Esophagus (tissue), 2 donors: ENCODE results near the gene EIF4E3. TPM values are rescaled to one million over a fixed set of nuclear protein-coding genes. Genes with fewer than 3 reads are reported as not detected.

Experiments used
- H3K27ac ChIP-seq, 2 donors: one replicate each; pipeline ENCODE4 v1.5.1; 2013; ENCODE audit warnings: low read depth in 2 of 2, mild to moderate bottlenecking in 2 of 2, inconsistent platforms in 1 of 2, low read length in 1 of 2, moderate library complexity in 1 of 2
- H3K27me3 ChIP-seq, 2 donors: one replicate each; pipeline ENCODE4 v1.6.1; 2013; ENCODE audit warnings: low read length in 2 of 2, control low read depth in 1 of 2, mild to moderate bottlenecking in 1 of 2; ENCODE audit not compliant: insufficient read depth in 2 of 2, control insufficient read depth in 1 of 2
- H3K36me3 ChIP-seq, 2 donors: one replicate each; pipeline ENCODE4 v1.6.1; 2013; ENCODE audit warnings: low read length in 1 of 2; ENCODE audit not compliant: control insufficient read depth in 2 of 2, insufficient read depth in 2 of 2
- H3K4me1 ChIP-seq, 2 donors: one replicate each; pipeline ENCODE4 v1.6.1; 2013; ENCODE audit warnings: low read length in 1 of 2; ENCODE audit not compliant: control insufficient read depth in 2 of 2, insufficient read depth in 2 of 2
- H3K4me3 ChIP-seq, 2 donors: one replicate each; pipeline ENCODE4 v1.5.1; 2013; ENCODE audit warnings: low read length in 2 of 2, mild to moderate bottlenecking in 2 of 2, low read depth in 1 of 2, moderate library complexity in 1 of 2
- H3K9me3 ChIP-seq, 2 donors: one replicate each; pipeline ENCODE4 v1.6.1; 2013; ENCODE audit warnings: mild to moderate bottlenecking in 2 of 2, low read depth in 1 of 2, low read length in 1 of 2, moderate library complexity in 1 of 2; ENCODE audit not compliant: control insufficient read depth in 2 of 2, insufficient read depth in 1 of 2
- WGBS, 2 donors: extraction: QIAGEN DNeasy Blood & Tissue Kit; methylation state at CpG; one replicate each; pipeline ENCODE4 v1.1.7; 2013; 5-methylcytosine and 5-hydroxymethylcytosine counted together
- polyA plus RNA-seq, 2 donors: library from polyadenylated mRNA; stranded (reverse); fragments of 200-250 nt; gene quantifications; one replicate each; pipeline ENCODE4 v1.2.3, GENCODE V29; 2013
- donor health status: healthy with polysubstance abuse.
- donor health status: Bipolar disorder and iron deficiency.

Gene EIF4E3
- polyA plus RNA-seq, 2 donors: 5.2 to 6.7 TPM

- no peaks in the 10 kb centered on the region for H3K9me3 ChIP-seq
- H3K27ac ChIP-seq: peak overlapping the region in 1 of 2 donors; percentile 1
- H3K4me1 ChIP-seq: no peaks in the 10 kb centered on the region
- H3K27me3 ChIP-seq: no peaks in the 10 kb centered on the region
- no peaks in the 10 kb centered on the region for H3K36me3 ChIP-seq
- H3K4me3 ChIP-seq: no peak overlapping the region
- WGBS, 2 donors: 67 to 73% methylated on average over 7 of the region's 7 CpGs
Observed at GRCh38 chr3:71684046-71684756, 41.0 kb downstream of the EIF4E3 start.

GRCh38 chr3:71681224-71681668, 44.0 kb downstream of the EIF4E3 start:
- WGBS, 2 donors: 28 to 39% methylated on average over 7 of the region's 7 CpGs
- Histone ChIP-seq H3K36me3 (no peaks in the 10 kb centered on the region), H3K9me3 (no peaks in the 10 kb centered on the region), H3K4me3 (no peak overlapping the region), H3K27ac (peak overlapping the region in 1 of 2 donors; percentile 14), H3K4me1 (no peaks in the 10 kb centered on the region), H3K27me3 (no peaks in the 10 kb centered on the region)

- Histone ChIP-seq H3K27me3 (no peaks in the 10 kb centered on the region), H3K9me3 (no peaks in the 10 kb centered on the region), H3K36me3 (no peaks in the 10 kb centered on the region), H3K4me3 (no peak overlapping the region), H3K4me1 (no peaks in the 10 kb centered on the region), H3K27ac (no peak overlapping the region)
- 24 to 52% methylated on average over 1 of the region's 1 CpG for WGBS, 2 donors
Observed at GRCh38 chr3:71680603-71681002, 44.6 kb downstream of the EIF4E3 start.

GRCh38 chr3:71676931-71677330, 48.3 kb downstream of the EIF4E3 start:
- H3K27me3 ChIP-seq: no peaks in the 10 kb centered on the region
- no peaks in the 10 kb centered on the region for H3K9me3 ChIP-seq
- no peak overlapping the region for H3K4me3 ChIP-seq
- H3K36me3 ChIP-seq: no peaks in the 10 kb centered on the region
- no peaks in the 10 kb centered on the region for H3K4me1 ChIP-seq
- 79 to 80% methylated on average over 2 of the region's 2 CpGs for WGBS, 2 donors
- no peak overlapping the region for H3K27ac ChIP-seq

GRCh38 chr3:71673486-71673885, 51.7 kb downstream of the EIF4E3 start:
- 89 to 96% methylated on average over 1 of the region's 1 CpG for WGBS, 2 donors
- Histone ChIP-seq H3K36me3 (no peaks in the 10 kb centered on the region), H3K27me3 (no peaks in the 10 kb centered on the region), H3K4me3 (no peak overlapping the region), H3K27ac (no peak overlapping the region), H3K9me3 (no peaks in the 10 kb centered on the region), H3K4me1 (no peaks in the 10 kb centered on the region)

- H3K36me3 ChIP-seq: no peaks in the 10 kb centered on the region
- no peak overlapping the region for H3K4me3 ChIP-seq
- no peaks in the 10 kb centered on the region for H3K4me1 ChIP-seq
- H3K27ac ChIP-seq: no peak overlapping the region
- 77 to 85% methylated on average over 6 of the region's 6 CpGs for WGBS, 2 donors
- no peaks in the 10 kb centered on the region for H3K27me3 ChIP-seq
- H3K9me3 ChIP-seq: no peaks in the 10 kb centered on the region
Observed at GRCh38 chr3:71672807-71673206, 52.4 kb downstream of the EIF4E3 start.

GRCh38 chr3:71672340-71672739, 52.9 kb downstream of the EIF4E3 start:
- Histone ChIP-seq H3K9me3 (no peaks in the 10 kb centered on the region), H3K4me3 (no peak overlapping the region), H3K27ac (no peak overlapping the region), H3K36me3 (no peaks in the 10 kb centered on the region), H3K27me3 (no peaks in the 10 kb centered on the region), H3K4me1 (no peaks in the 10 kb centered on the region)
- 74 to 78% methylated on average over 9 of the region's 9 CpGs for WGBS, 2 donors

GRCh38 chr3:71671216-71671845, 53.9 kb downstream of the EIF4E3 start:
- H3K9me3 ChIP-seq: no peaks in the 10 kb centered on the region
- H3K4me3 ChIP-seq: no peak overlapping the region
- H3K4me1 ChIP-seq: no peaks in the 10 kb centered on the region
- WGBS, 2 donors: 89 to 91% methylated on average over 19 of the region's 19 CpGs
- H3K36me3 ChIP-seq: no peaks in the 10 kb centered on the region
- no peaks in the 10 kb centered on the region for H3K27me3 ChIP-seq
- no peak overlapping the region for H3K27ac ChIP-seq

GRCh38 chr3:71662568-71662967, 62.6 kb downstream of the EIF4E3 start:
- no peaks in the 10 kb centered on the region for H3K27me3 ChIP-seq
- WGBS, 2 donors: 55 to 58% methylated on average over 3 of the region's 3 CpGs
- no peak overlapping the region for H3K4me3 ChIP-seq

GRCh38 chr3:71662056-71662455, 63.1 kb downstream of the EIF4E3 start:
- WGBS, 2 donors: 72 to 83% methylated on average over 3 of the region's 3 CpGs
- Histone ChIP-seq H3K4me1 (peaks cover 0 to 3% of the 10 kb centered on the region in 2 donors), H3K27ac (no peak overlapping the region), H3K27me3 (no peaks in the 10 kb centered on the region), H3K36me3 (no peaks in the 10 kb centered on the region), H3K9me3 (no peaks in the 10 kb centered on the region), H3K4me3 (no peak overlapping the region)

More at GRCh38 chr3:71662568-71662967, 62.6 kb downstream of the EIF4E3 start:
- Histone ChIP-seq H3K4me1 (peaks cover 0 to 3% of the 10 kb centered on the region in 2 donors), H3K36me3 (no peaks in the 10 kb centered on the region), H3K9me3 (no peaks in the 10 kb centered on the region), H3K27ac (no peak overlapping the region)
